Mesenchymal stem cell (in vitro differentiated cells and primary cell): Measurements from ENCODE around the gene C12orf57.
A peak's percentile ranks its signal among the peaks of the same experiment; 100 is the strongest.

Source experiments
- DNase-seq: peaks from one replicate; pipeline ENCODE4 v3.0.0-alpha.2; 2013
- H2AFZ ChIP-seq: one replicate; pipeline ENCODE4 v1.6.1; 2013; ENCODE audit warnings: low read depth, mild to moderate bottlenecking, control low read depth, inconsistent platforms, low read length, moderate library complexity
- H2AK5ac ChIP-seq: 2 replicates; pipeline ENCODE4 v1.6.1; 2013; ENCODE audit warnings: low read length, moderate library complexity, mild to moderate bottlenecking, inconsistent platforms; ENCODE audit not compliant: severe bottlenecking
- H2BK120ac ChIP-seq: one replicate; pipeline ENCODE4 v1.6.1; 2013; ENCODE audit warnings: low read depth, mild to moderate bottlenecking, inconsistent platforms, low read length, moderate library complexity
- H2BK12ac ChIP-seq, 2 experiments: one replicate each; pipeline ENCODE4 v1.6.1; 2013; ENCODE audit warnings: inconsistent platforms in 2 of 2, low read length in 2 of 2, mild to moderate bottlenecking in 2 of 2, moderate library complexity in 2 of 2, control low read depth in 1 of 2
- H2BK15ac ChIP-seq: one replicate; pipeline ENCODE4 v1.6.1; 2013; ENCODE audit warnings: mild to moderate bottlenecking, low read depth, inconsistent platforms; ENCODE audit not compliant: poor library complexity, severe bottlenecking
- H2BK5ac ChIP-seq: 2 replicates; pipeline ENCODE4 v1.6.1; 2013; ENCODE audit warnings: low read depth, mild to moderate bottlenecking, low read length, control low read depth, inconsistent platforms; ENCODE audit not compliant: poor library complexity, severe bottlenecking
- H3K14ac ChIP-seq, 2 experiments: one replicate each; pipeline ENCODE4 v1.6.1; 2013; ENCODE audit warnings: inconsistent platforms in 2 of 2, low read length in 2 of 2, control low read depth in 1 of 2, mild to moderate bottlenecking in 1 of 2, moderate library complexity in 1 of 2
- H3K18ac ChIP-seq, 2 experiments: one replicate each; pipeline ENCODE4 v1.6.1; 2013; ENCODE audit warnings: inconsistent platforms in 2 of 2, low read length in 2 of 2, control low read depth in 1 of 2, low read depth in 1 of 2, mild to moderate bottlenecking in 1 of 2
- H3K23ac ChIP-seq, 2 experiments: one replicate each; pipeline ENCODE4 v1.6.1; 2013; ENCODE audit warnings: inconsistent platforms in 2 of 2, low read length in 2 of 2, mild to moderate bottlenecking in 2 of 2, moderate library complexity in 2 of 2, control low read depth in 1 of 2
- H3K27ac ChIP-seq: 2 replicates; pipeline ENCODE4 v1.5.1; 2013; ENCODE audit warnings: mild to moderate bottlenecking, moderate library complexity, low read length, control low read depth, inconsistent platforms; ENCODE audit not compliant: poor library complexity, severe bottlenecking
- H3K27me3 ChIP-seq, 2 experiments: 2 replicates each; pipeline versions ENCODE4 v1.6.1 to v1.7.0; 2013; ENCODE audit warnings: low read length in 2 of 2, mild to moderate bottlenecking in 2 of 2, moderate library complexity in 2 of 2, control low read depth in 1 of 2, inconsistent platforms in 1 of 2; ENCODE audit not compliant: control insufficient read depth in 1 of 2, insufficient read depth in 1 of 2
- H3K36me3 ChIP-seq, 2 experiments: 2 replicates each; pipeline versions ENCODE4 v1.6.1 to v1.7.0; 2013; ENCODE audit warnings: low read length in 2 of 2, control low read depth in 1 of 2, inconsistent platforms in 1 of 2, low read depth in 1 of 2, mild to moderate bottlenecking in 1 of 2; ENCODE audit not compliant: insufficient read depth in 2 of 2, control insufficient read depth in 1 of 2
- H3K4ac ChIP-seq, 2 experiments: one replicate each; pipeline ENCODE4 v1.6.1; 2013; ENCODE audit warnings: inconsistent platforms in 2 of 2, low read length in 2 of 2, mild to moderate bottlenecking in 2 of 2, moderate library complexity in 2 of 2, control low read depth in 1 of 2, low read depth in 1 of 2
- H3K4me1 ChIP-seq: 2 replicates; pipeline ENCODE4 v1.6.1; 2013; ENCODE audit warnings: low read depth, low read length, control low read depth; ENCODE audit not compliant: control insufficient read depth, insufficient read depth
- H3K4me2 ChIP-seq: 2 replicates; pipeline ENCODE4 v1.6.1; 2013; ENCODE audit warnings: low read length, mild to moderate bottlenecking, inconsistent platforms; ENCODE audit not compliant: poor library complexity, severe bottlenecking
- H3K4me3 ChIP-seq, 2 experiments: 2 replicates each; pipeline versions ENCODE4 v1.5.1 to v1.7.0; 2013; ENCODE audit warnings: low read length in 2 of 2, mild to moderate bottlenecking in 2 of 2, control low read depth in 1 of 2, low read depth in 1 of 2; ENCODE audit not compliant: insufficient read depth in 1 of 2
- H3K79me1 ChIP-seq: replicated peaks from 2 replicates; pipeline ENCODE4 v1.6.1; 2013; ENCODE audit warnings: mild to moderate bottlenecking, control low read depth, low read length, inconsistent platforms; ENCODE audit not compliant: poor library complexity, severe bottlenecking
- H3K9ac ChIP-seq: 2 replicates; pipeline ENCODE4 v1.7.0; 2013; ENCODE audit warnings: mild to moderate bottlenecking, low read length, moderate library complexity
- H3K9me3 ChIP-seq: 2 replicates; pipeline ENCODE4 v1.7.0; 2013; ENCODE audit warnings: mild to moderate bottlenecking, low read length; ENCODE audit not compliant: control insufficient read depth
- H4K8ac ChIP-seq: one replicate; pipeline ENCODE4 v1.6.1; 2013; ENCODE audit warnings: inconsistent platforms, mild to moderate bottlenecking, low read length, moderate library complexity
- H4K91ac ChIP-seq: one replicate; pipeline ENCODE4 v1.6.1; 2013; ENCODE audit warnings: mild to moderate bottlenecking, low read length, inconsistent platforms
- WGBS: methylation state at CpG from one replicate; pipeline ENCODE4 v1.1.7; 2013; ENCODE audit warnings: mixed read lengths; 5-methylcytosine and 5-hydroxymethylcytosine counted together

The C12orf57 gene

GRCh38 chr12:6937481-6938352, 6.1 kb upstream of the C12orf57 start:
- H3K18ac ChIP-seq, result peak overlapping the region; percentile 88 to 95
- H2BK12ac ChIP-seq, result peak overlapping the region in 1 of 2 experiments; percentile 56
- H3K4me1 ChIP-seq, result peaks cover 43% of the 10 kb centered on the region
- H4K8ac ChIP-seq, result peak overlapping the region; percentile 92
- peak overlapping the region; percentile 95 for H4K91ac ChIP-seq
- no peaks in the 10 kb centered on the region for H3K27me3 ChIP-seq
- peaks cover 77% of the 10 kb centered on the region in 2 experiments for H3K36me3 ChIP-seq
- no peaks in the 10 kb centered on the region for H3K9me3 ChIP-seq
- H3K4ac ChIP-seq, result peak overlapping the region; percentile 87 to 90
- 5% methylated on average over 69 of the region's 80 CpGs for WGBS
- no peak overlapping the region for H2AFZ ChIP-seq
- peak overlapping the region; percentile 46 for H3K27ac ChIP-seq
- peak overlapping the region; percentile 87 for H3K4me2 ChIP-seq
- H2AK5ac ChIP-seq, result peak overlapping the region; percentile 64
- H2BK5ac ChIP-seq, result no peak overlapping the region
- H2BK15ac ChIP-seq, result no peak overlapping the region
- peaks cover 11% of the 10 kb centered on the region for H3K79me1 ChIP-seq
- peak overlapping the region; percentile 92 for H3K9ac ChIP-seq
- peak overlapping the region in 1 of 2 experiments; percentile 19 for H3K14ac ChIP-seq
- peak; percentile 96 for DNase-seq
- peak overlapping the region; percentile 78 for H2BK120ac ChIP-seq
- H3K23ac ChIP-seq, result peak overlapping the region in 1 of 2 experiments; percentile 10
- H3K4me3 ChIP-seq, result peak overlapping the region; percentile 64 to 78

GRCh38 chr12:6938353-6939190, 5.2 kb upstream of the C12orf57 start:
- peak overlapping the region; percentile 71 for H4K91ac ChIP-seq
- no peak overlapping the region for H2BK15ac ChIP-seq
- H3K36me3 ChIP-seq, result peaks cover 68 to 77% of the 10 kb centered on the region in 2 experiments
- no peak overlapping the region for H2AFZ ChIP-seq
- H3K23ac ChIP-seq, result no peak overlapping the region
- H3K79me1 ChIP-seq, result peaks cover 11% of the 10 kb centered on the region
- peak overlapping the region; percentile 84 for H4K8ac ChIP-seq
- peak overlapping the region in 1 of 2 experiments; percentile 78 for H3K4me3 ChIP-seq
- 95% methylated on average over 32 of the region's 32 CpGs for WGBS
- H3K4ac ChIP-seq, result peak overlapping the region in 1 of 2 experiments; percentile 0
- H3K14ac ChIP-seq, result no peak overlapping the region
- DNase-seq, result no peak
- H3K9ac ChIP-seq, result peak overlapping the region; percentile 92
- H3K27me3 ChIP-seq, result no peaks in the 10 kb centered on the region
- H2BK5ac ChIP-seq, result no peak overlapping the region
- peak overlapping the region; percentile 46 for H3K27ac ChIP-seq
- H2BK12ac ChIP-seq, result peak overlapping the region in 1 of 2 experiments; percentile 34
- peak overlapping the region; percentile 72 for H2AK5ac ChIP-seq
- H2BK120ac ChIP-seq, result no peak overlapping the region
- peaks cover 44% of the 10 kb centered on the region for H3K4me1 ChIP-seq
- H3K18ac ChIP-seq, result no peak overlapping the region
- no peak overlapping the region for H3K4me2 ChIP-seq
- no peaks in the 10 kb centered on the region for H3K9me3 ChIP-seq

- Histone ChIP-seq H3K4me1 (peaks cover 40% of the 10 kb centered on the region), H2BK5ac (no peak overlapping the region), H3K23ac (no peak overlapping the region), H2BK15ac (no peak overlapping the region), H3K4ac (no peak overlapping the region), H3K18ac (no peak overlapping the region), H2AK5ac (peak overlapping the region; percentile 72), H3K36me3 (peaks cover 62 to 75% of the 10 kb centered on the region in 2 experiments), H4K91ac (no peak overlapping the region), H3K14ac (no peak overlapping the region), H3K9ac (peak overlapping the region; percentile 92), H3K4me2 (no peak overlapping the region), H2AFZ (no peak overlapping the region), H3K9me3 (no peaks in the 10 kb centered on the region), H3K27ac (peak overlapping the region; percentile 14), H2BK12ac (no peak overlapping the region), H3K4me3 (no peak overlapping the region), H3K79me1 (peaks cover 11% of the 10 kb centered on the region), H4K8ac (peak overlapping the region; percentile 84), H2BK120ac (no peak overlapping the region), H3K27me3 (no peaks in the 10 kb centered on the region)
- WGBS, result 92% methylated on average over 2 of the region's 2 CpGs
- no peak for DNase-seq
These were observed 4.7 kb upstream of the C12orf57 start for GRCh38 chr12:6939191-6939540.

GRCh38 chr12:6941267-6941666, 2.6 kb upstream of the C12orf57 start:
- Histone ChIP-seq H3K9me3 (no peaks in the 10 kb centered on the region), H2AK5ac (no peak overlapping the region), H3K14ac (no peak overlapping the region), H2BK12ac (no peak overlapping the region), H4K8ac (no peak overlapping the region), H2BK5ac (no peak overlapping the region), H3K36me3 (peaks cover 52 to 63% of the 10 kb centered on the region in 2 experiments), H2AFZ (no peak overlapping the region), H3K9ac (no peak overlapping the region), H3K27me3 (no peaks in the 10 kb centered on the region), H4K91ac (peak overlapping the region; percentile 9), H2BK120ac (no peak overlapping the region), H2BK15ac (no peak overlapping the region), H3K18ac (no peak overlapping the region), H3K4me3 (no peak overlapping the region), H3K4me2 (no peak overlapping the region), H3K23ac (no peak overlapping the region), H3K4ac (no peak overlapping the region), H3K4me1 (peaks cover 43% of the 10 kb centered on the region), H3K27ac (no peak overlapping the region), H3K79me1 (peaks cover 11% of the 10 kb centered on the region)
- 92% methylated on average over 12 of the region's 12 CpGs for WGBS
- DNase-seq, result no peak
